HG03442 (cell line): ENCODE measurements around the gene NBPF8.
A peak's percentile ranks its signal among the peaks of the same experiment; 100 is the strongest.
"Not testable (repeated sequence)": the region's sequence is repeated elsewhere in the genome, so short reads cannot be mapped to it uniquely, and the experiment has no call there.

Experiments
- ATAC-seq: cut with Tn5 transposase; IDR thresholded peaks from one replicate; pipeline ENCODE4 v1.9.1; 2021; ENCODE audit warnings: mild to moderate bottlenecking, moderate library complexity; ENCODE audit not compliant: unreplicated experiment

The NBPF8 gene, protein sequence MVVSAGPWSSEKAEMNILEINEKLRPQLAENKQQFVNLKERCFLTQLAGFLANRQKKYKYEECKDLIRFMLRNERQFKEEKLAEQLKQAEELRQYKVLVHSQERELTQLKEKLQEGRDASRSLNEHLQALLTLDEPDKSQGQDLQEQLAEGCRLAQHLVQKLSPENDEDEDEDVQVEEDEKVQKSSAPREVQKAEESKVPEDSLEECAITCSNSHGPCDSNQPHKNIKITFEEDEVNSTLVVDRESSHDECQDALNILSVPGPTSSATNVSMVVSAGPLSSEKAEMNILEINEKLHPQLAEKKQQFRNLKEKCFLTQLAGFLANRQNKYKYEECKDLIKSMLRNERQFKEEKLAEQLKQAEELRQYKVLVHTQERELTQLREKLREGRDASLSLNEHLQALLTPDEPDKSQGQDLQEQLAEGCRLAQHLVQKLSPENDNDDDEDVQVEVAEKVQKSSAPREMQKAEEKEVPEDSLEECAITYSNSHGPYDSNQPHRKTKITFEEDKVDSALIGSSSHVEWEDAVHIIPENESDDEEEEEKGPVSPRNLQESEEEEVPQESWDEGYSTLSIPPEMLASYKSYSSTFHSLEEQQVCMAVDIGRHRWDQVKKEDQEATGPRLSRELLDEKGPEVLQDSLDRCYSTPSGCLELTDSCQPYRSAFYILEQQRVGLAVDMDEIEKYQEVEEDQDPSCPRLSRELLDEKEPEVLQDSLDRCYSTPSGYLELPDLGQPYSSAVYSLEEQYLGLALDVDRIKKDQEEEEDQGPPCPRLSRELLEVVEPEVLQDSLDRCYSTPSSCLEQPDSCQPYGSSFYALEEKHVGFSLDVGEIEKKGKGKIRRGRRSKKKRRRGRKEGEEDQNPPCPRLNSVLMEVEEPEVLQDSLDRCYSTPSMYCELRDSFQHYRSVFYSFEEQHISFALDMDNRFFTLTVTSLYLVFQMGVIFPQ

DNA sequence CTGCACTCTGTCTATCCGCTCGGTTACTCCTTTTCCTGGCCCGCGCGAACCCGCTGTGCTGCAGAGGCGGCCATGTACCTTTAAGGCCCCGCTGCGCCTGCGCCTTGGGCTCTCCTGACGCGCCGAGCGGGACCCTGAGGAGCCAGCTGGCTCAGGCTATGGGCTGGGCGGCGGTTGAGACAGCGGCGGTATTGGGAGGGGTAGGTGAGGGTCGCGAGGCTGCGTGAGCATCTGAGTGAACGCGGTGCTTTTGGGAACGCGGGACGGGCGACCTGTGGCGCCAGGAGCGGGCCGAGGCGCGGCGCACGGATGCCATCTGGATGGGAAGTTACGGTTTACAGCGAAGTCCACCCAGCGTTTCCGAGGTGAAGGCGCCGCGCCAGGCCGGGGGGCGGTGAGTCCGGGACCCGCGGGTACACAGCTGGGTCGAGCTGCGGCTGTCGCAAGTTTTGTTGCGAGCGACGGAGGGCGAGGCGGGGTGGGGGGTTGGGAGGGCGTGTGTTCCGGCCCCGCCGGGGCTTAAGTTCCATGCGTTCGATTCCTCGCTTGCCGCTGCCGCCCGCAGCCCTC, at the start of gene NBPF8:
Gene NBPF8, plus strand, starts transcription at position 125 of the 570 bp plus-strand sequence. CDS start 21,488 bp downstream, outside the sequence.
- peak; percentile 99 for ATAC-seq

DNA sequence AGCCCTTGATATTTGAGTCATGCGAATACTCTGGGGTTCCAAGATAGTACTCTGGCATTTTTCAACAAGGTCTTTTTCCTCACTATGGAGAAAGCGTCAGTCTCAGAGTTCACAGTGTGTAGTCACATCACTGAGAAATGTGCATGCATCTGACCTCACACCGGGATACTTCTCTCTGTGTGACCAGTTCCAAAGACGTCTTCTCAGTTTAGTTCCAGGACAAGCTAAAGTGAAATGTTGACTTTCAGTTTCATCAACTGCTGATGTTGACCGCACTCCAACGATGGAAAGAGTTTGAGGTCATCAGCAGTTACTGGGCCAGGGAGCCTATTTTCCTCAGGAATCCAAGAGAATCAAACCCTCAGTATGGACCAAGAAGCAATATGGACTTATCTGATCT, 47.1 kb upstream of the NBPF8 start:
- ATAC-seq = not testable (repeated sequence)

DNA sequence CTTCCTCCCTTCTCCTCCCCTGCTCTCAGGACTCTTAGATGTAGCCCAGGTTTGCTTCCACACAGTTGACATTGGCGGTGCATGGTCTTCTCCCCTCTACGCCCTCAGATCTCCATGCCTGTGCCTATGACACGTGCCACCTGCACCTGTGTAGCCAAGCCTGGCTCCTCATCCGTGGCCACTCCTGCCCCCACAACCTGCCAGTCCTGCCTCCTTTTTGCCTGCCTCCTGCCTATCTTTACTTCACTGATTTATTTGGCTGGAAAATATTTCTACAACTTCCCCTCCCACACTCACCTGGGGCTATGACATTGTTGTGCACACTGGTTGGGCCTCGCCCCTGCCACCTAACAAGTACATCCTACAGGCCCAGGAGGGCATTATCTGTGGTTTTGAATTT, 28.2 kb upstream of the NBPF8 start:
- ATAC-seq = not testable (repeated sequence)

DNA sequence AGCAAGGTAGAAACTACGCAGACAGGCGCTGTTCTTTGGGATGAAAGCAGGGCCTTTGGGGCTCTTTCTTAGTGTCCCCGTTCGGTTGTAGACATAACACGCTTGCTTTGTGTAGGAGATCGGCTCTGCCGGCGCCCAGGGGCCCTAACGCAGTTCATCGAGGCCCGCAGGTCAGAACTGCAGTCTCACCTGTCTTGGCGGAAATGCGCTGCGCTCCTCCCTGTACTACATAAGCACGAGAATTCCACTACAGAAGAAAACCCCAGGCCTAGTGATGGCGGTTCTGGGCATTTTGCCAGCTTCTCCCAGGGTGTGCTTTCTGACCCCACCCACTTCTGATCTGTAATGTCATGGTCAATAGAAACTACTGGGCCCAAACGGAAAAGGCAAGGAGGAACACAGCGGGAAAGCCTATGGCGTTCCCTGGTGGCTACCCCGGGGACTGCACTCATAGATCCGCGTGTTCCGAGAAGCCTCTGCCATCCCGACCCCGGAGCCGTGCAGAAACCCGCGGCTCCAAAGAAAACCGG, 26.2 kb upstream of the NBPF8 start:
- not testable (repeated sequence) for ATAC-seq

DNA sequence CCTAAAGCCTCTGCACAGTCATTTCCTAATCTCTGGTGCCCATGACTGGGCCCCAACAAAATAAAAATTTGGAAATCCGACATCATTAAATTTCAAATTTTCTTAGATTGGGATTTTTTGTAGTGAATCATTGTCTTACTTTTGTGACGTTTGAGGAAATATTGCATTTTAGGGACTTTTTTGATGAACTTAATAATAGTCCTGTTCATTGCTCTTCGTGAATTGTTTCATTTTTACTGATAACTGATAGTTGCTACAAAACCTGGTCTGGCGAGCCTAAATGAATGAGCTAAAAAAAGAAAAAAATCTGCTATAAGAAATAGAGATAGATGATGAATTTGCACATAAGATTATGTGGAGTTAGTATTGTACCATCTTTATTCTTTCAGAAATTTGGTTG, 23.5 kb upstream of the NBPF8 start:
- not testable (repeated sequence) for ATAC-seq

DNA sequence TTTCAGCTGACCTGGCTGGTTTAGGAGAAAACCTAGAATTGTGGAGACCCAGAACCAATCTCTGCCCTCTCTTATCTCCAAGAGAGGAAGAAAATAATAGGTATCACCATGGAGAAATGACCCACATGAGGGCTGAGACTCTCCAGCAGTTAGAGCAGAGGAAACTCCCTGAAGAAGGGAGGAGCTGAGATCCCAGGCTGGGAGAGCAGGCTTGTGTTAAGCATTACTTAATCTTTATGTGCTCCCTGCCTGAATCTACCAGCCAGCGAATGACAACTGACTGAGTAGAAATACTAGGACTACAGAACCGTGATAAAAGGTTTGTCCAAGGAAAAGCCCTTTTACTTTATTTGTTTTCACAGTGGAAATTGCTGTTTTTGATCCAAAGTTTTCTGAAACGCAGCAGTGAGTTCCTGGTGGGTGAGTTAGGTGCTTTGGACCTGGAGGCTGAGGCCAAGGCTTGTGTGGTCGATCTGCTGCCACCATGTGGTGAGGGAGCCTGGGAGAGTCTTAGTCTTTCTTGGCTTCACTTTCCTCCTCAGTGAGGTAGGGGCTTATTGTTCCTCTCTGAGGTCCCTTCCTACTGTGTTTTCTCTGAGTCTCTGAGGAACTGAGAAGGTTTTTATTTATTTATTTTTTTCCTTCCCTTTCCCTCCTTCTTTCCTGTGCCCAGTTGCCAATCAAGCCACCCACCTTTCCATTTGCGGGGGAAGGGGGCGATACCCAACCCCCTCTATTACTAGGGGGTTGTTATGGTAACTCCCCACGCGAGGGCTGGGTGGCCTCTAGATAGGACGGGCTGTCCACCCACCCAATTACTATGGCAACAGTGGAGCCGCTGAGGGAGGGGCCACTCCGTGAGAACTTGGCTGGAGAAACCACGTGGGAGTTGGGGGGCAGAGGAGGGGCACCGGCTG, 21.3 kb upstream of the NBPF8 start:
- ATAC-seq = not testable (repeated sequence)

DNA sequence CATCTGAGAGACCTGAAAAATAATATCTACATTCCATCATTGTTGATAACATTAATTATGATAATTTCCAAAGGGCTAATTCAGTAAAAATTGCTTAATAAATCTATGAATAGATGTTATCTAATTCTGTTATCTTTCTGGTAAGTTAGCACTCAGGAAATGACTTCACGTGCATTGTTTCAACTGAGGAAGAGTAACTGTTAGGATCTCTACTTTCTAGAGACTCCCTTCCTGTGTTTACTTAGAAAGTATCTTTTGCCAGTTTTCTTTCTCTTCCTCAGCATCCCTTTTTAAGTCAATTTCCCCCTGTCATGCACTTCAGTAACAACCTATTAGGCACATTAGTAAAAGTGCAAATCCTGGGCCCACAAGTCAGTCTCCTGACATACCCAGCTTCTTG, 9.5 kb upstream of the NBPF8 start:
- ATAC-seq = not testable (repeated sequence)

DNA sequence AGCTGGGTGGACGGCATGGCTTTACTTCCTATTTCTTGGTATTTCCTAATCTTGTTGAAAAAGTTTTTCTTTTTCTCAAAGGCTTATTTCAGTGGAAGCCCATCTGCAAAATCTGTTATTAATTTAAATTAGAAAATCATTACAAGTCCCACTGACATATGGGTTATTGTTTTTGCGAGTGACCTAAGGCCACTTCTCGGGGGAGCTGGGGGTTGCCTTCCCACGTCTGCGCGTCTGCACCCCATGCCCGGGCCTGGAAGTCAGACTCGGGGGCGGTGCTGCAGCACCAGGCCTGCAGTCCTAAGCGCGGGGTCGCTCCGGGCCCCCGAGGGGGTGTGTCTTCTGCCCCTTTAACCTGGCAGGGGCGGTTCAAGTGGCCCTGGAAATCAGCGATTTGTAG, 384 bp upstream of the NBPF8 start:
- ATAC-seq = peak; percentile 25

DNA sequence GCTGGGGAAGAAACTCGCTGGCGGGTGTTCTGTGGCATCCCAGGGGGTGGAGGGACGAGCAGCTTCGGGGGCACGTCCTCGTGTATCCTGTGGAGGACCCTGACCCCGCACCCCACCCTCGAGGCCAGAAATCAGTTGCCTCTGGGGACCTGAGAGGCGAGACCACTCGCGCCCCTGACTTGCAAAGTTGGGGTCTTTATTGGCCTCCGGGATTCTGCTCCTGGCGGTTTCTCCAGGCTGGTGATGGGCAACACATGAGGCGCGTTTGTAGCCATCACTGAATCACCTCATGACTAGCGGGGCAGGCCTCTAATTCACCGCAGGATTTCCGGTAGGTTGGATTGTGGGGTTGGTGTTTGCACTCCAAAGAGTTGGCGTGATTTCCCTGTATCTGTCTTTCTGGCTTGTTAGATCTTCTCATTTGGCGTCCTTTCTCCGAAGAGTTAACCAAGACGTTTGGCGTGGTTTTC, 692 bp downstream of the NBPF8 start:
- not testable (repeated sequence) for ATAC-seq

DNA sequence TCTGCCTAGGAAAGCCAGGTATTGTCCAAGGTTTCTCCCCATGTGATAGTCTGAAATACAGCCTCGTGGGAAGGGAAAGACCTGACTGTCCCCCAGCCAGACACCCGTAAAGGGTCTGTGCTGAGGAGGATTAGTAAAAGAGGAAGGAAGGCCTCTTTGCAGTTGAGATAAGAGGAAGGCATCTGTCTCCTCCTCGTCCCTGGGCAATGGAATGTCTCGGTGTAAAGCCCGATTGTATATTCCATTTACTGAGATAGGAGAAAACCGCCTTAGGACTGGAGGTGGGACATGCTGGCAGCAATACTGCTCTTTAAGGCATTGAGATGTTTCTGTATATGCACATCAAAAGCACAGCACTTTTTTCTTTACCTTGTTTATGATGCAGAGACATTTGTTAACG, 10.2 kb downstream of the NBPF8 start:
- not testable (repeated sequence) for ATAC-seq

DNA sequence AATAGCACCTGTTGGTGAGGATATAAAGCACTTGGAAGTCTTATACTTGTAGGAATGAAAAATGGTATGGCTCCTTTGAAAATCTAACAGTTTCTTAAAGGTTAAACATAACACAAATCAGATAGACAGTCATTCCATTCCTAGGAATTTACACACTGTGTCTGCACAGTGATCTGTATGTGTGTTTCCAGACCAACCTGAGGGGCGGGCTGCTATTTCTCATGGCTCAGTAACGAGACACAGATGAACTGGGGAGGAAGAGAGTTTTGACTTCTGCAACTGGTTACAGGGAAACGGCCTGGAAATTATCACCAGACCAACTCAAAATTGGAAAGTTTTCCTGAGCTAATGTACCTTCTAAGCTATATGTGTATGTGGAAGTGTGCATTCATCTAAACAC, 16.8 kb downstream of the NBPF8 start:
- ATAC-seq = not testable (repeated sequence)

DNA sequence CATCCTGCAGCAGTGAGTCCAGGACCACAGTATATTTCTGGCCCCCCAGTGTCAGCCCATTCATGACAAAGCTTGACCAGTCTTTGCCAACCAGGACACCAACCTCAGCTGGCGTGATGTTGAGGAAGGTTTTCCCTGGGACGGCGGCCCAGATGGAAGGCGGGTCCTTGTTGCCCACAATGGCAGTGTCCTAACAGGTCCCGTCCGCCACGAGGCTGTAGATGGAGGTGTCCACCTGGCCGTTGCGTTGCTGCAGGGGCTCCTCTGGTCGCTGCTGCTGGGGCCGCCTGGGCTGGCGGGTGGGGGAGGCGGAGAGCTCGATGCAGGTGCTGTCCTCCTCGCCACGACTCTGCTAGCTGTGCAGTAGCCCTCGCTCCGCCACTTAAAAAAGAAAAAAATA, 19.0 kb downstream of the NBPF8 start:
- ATAC-seq = not testable (repeated sequence)

DNA sequence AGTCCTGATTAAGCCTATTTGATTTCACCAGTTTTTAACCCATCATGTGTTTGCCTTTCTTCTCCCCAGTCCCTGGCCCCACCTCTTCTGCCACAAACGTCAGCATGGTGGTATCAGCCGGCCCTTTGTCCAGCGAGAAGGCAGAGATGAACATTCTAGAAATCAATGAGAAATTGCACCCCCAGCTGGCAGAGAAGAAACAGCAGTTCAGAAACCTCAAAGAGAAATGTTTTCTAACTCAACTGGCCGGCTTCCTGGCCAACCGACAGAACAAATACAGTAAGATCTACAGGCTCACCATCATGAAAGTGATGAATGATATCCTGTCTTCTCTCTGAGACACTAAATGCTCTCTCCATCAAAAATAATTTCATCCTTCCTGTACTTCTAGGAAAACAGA, 34.3 kb downstream of the NBPF8 start:
- not testable (repeated sequence) for ATAC-seq
